Common myeloid progenitor, CD34-positive (primary cell): ENCODE data around the gene MAGI1.

ENCODE experiments used
- CTCF ChIA-PET: fragments of 350-600 bp; sonication (Branson Sonifier 250); formaldehyde crosslinking; loops from one replicate; lab custom pipeline; 2021; ENCODE audit warnings: antibody characterized with exemption; lab: Charles Lee
- POLR2A ChIA-PET: fragments of 350-600 bp; sonication (Branson Sonifier 250); formaldehyde crosslinking; loops from one replicate; lab custom pipeline; 2021; ENCODE audit warnings: antibody characterized with exemption; lab: Charles Lee
- DNase-seq, 3 donors: peaks; one replicate each; pipeline versions ENCODE4 v3.0.0 to v3.0.0-alpha.2; 2013
- H3K27ac ChIP-seq, 2 experiments: 1 replicate in 1 of 2; 2 replicates in 1 of 2; pipeline ENCODE4 v1.7.0; 2013; ENCODE audit warnings: inconsistent platforms in 2 of 2, low read length in 2 of 2, mild to moderate bottlenecking in 2 of 2, low read depth in 1 of 2, moderate library complexity in 1 of 2; ENCODE audit not compliant: severe bottlenecking in 2 of 2, insufficient read depth in 1 of 2, poor library complexity in 1 of 2
- H3K27me3 ChIP-seq, 5 experiments: replicated peaks in 2 of 5; 1 replicate in 3 of 5; 2 replicates in 2 of 5; pipeline versions ENCODE4 v1.6.1 to v1.7.0; 2013; ENCODE audit warnings: low read length in 4 of 5, mild to moderate bottlenecking in 2 of 5, moderate library complexity in 2 of 5, inconsistent platforms in 1 of 5; ENCODE audit not compliant: insufficient read depth in 5 of 5, control insufficient read depth in 4 of 5
- H3K36me3 ChIP-seq, 4 experiments: 1 replicate in 2 of 4; 2 replicates in 2 of 4; pipeline versions ENCODE4 v1.6.1 to v1.7.0; 2013; ENCODE audit warnings: low read length in 3 of 4, control low read depth in 1 of 4, mild to moderate bottlenecking in 1 of 4; ENCODE audit not compliant: control insufficient read depth in 4 of 4, insufficient read depth in 4 of 4
- H3K4me1 ChIP-seq, 4 experiments: 1 replicate in 3 of 4; 2 replicates in 1 of 4; pipeline versions ENCODE4 v1.6.1 to v1.7.1; 2013; ENCODE audit warnings: low read length in 3 of 4, mild to moderate bottlenecking in 3 of 4, control low read depth in 1 of 4, inconsistent platforms in 1 of 4, moderate library complexity in 1 of 4; ENCODE audit not compliant: control insufficient read depth in 4 of 4, insufficient read depth in 4 of 4; ENCODE audit errors: control extremely low read depth in 1 of 4
- H3K4me3 ChIP-seq, 7 experiments: 1 replicate in 4 of 7; 2 replicates in 3 of 7; pipeline versions ENCODE4 v1.5.1 to v1.7.0; 2013; ENCODE audit warnings: mild to moderate bottlenecking in 7 of 7, low read length in 6 of 7, moderate library complexity in 6 of 7, inconsistent platforms in 2 of 7, low read depth in 2 of 7, control low read depth in 1 of 7; ENCODE audit not compliant: insufficient read depth in 4 of 7, control insufficient read depth in 1 of 7; ENCODE audit errors: extremely low read depth in 1 of 7
- H3K9me3 ChIP-seq, 5 experiments: 1 replicate in 4 of 5; 2 replicates in 1 of 5; pipeline versions ENCODE4 v1.6.1 to v1.7.1; 2013; ENCODE audit warnings: low read length in 4 of 5, mild to moderate bottlenecking in 2 of 5, inconsistent platforms in 1 of 5, low read depth in 1 of 5, moderate library complexity in 1 of 5; ENCODE audit not compliant: control insufficient read depth in 4 of 5, insufficient read depth in 2 of 5; ENCODE audit errors: control extremely low read depth in 1 of 5
- WGBS: methylation state at CpG from one replicate; pipeline ENCODE4 v1.1.5; 2013; ENCODE audit not compliant: insufficient coverage; 5-methylcytosine and 5-hydroxymethylcytosine counted together

Gene MAGI1

GRCh38 chr3:66075281-66075680 lies 36.6 kb upstream of the MAGI1 start:
- H3K36me3 ChIP-seq = no peaks in the 10 kb centered on the region
- ChIA-PET POLR2A (no interaction called here), CTCF (no interaction called here)
- 88% methylated on average over 3 of the region's 4 CpGs for WGBS
- no peak for DNase-seq
- no peaks in the 10 kb centered on the region for H3K27me3 ChIP-seq
- H3K4me3 ChIP-seq = no peak overlapping the region
- H3K4me1 ChIP-seq = no peaks in the 10 kb centered on the region
- peaks cover 0 to 3% (median 0%) of the 10 kb centered on the region in 5 experiments for H3K9me3 ChIP-seq
- no peak overlapping the region for H3K27ac ChIP-seq

DNA sequence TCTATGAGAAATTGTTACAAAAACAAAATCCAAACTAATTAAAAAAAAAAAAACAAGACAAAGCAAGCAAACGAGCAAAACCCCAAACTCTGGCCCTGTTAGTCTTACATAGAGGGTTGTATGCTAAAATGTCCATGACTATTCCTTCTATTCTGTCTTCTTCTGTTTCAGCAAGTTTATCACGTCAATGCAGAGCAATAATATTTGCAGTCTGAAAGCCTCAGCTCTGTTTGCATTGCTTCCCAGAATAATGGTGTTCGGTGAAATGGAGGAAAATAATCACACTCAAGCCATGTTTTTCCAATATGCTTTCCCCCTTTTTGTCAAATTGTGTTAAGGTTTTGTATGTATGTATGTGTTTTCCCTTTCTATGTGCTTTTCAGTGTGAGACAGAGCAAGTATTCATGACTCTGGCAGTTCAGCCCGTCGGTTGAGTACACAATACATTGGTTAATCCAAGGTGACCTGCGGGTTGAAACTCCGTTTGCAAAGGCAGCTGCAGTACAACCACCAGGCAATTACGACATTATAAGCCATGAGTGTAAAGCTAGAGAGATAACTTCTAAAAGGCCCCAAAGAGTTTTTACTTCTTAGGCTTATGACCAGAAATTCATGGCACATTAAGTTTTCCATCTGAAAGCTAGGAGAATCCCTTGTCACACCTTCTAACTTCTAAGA lies 34.9 kb upstream of the MAGI1 start:
- CTCF ChIA-PET = no interaction called here
- Histone ChIP-seq H3K36me3 (no peaks in the 10 kb centered on the region), H3K4me1 (no peaks in the 10 kb centered on the region), H3K4me3 (no peak overlapping the region), H3K27ac (no peak overlapping the region), H3K27me3 (no peaks in the 10 kb centered on the region), H3K9me3 (peaks cover 0 to 9% (median 1%) of the 10 kb centered on the region in 5 experiments)
- WGBS = 94% methylated on average over 6 of the region's 8 CpGs
- POLR2A ChIA-PET = no interaction called here
- DNase-seq = no peak

GRCh38 chr3:66068255-66068654 lies 29.5 kb upstream of the MAGI1 start:
- H3K27me3 ChIP-seq = no peaks in the 10 kb centered on the region
- CTCF ChIA-PET = no interaction called here
- 100% methylated on average over 3 of the region's 4 CpGs for WGBS

DNA sequence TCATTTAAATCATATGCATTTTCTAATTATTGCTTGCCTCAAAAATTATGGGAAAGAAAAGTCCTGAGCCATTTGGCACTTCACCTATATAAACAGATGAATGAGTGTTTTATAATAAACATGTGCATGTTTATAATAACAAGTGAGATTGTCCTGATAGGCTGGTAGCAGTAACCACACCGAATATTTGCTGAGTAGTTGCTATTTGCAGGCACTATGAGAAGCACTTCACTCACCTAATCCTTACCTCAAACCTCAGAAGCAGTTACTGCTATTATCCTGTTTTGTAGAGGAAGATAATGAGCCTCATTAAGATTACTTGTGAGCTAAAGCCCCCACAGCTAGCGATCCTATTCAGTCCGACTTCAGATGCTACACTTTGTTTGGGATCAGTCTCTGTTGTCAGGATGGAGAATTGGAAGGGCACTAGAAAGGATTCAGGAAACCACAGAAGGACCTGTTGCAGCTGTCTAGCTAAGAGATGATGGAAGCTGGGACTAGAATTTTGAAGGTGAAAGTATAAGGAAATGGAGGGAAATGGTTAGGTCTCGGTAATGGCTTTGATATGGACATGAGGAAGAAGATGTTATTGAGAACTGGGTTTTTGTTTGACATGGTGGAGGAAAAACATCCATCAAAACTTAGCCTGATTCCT lies 28.4 kb upstream of the MAGI1 start:
- whole genome bisulfite sequencing = 97% methylated on average over 3 of the region's 4 CpGs
- Histone ChIP-seq H3K27me3 (no peaks in the 10 kb centered on the region), H3K36me3 (no peaks in the 10 kb centered on the region), H3K27ac (no peak overlapping the region), H3K4me3 (no peak overlapping the region), H3K9me3 (peaks cover 0 to 9% (median 1%) of the 10 kb centered on the region in 5 experiments), H3K4me1 (no peaks in the 10 kb centered on the region)
- ChIA-PET CTCF (no interaction called here), POLR2A (no interaction called here)
- no peak for DNase-seq

More at GRCh38 chr3:66068255-66068654, 29.5 kb upstream of the MAGI1 start:
- Histone ChIP-seq H3K9me3 (peaks cover 0 to 9% (median 1%) of the 10 kb centered on the region in 5 experiments), H3K4me3 (no peak overlapping the region), H3K27ac (no peak overlapping the region), H3K36me3 (no peaks in the 10 kb centered on the region), H3K4me1 (no peaks in the 10 kb centered on the region)
- no peak for DNase-seq
- POLR2A ChIA-PET = no interaction called here

GRCh38 chr3:66055289-66055688 lies 16.6 kb upstream of the MAGI1 start:
- no peaks in the 10 kb centered on the region for H3K36me3 ChIP-seq
- H3K9me3 ChIP-seq = no peaks in the 10 kb centered on the region
- POLR2A ChIA-PET = no interaction called here
- H3K4me1 ChIP-seq = no peaks in the 10 kb centered on the region
- WGBS = 90% methylated on average over 2 of the region's 2 CpGs
- no peak overlapping the region for H3K27ac ChIP-seq
- H3K27me3 ChIP-seq = peaks cover 0 to 2% (median 0%) of the 10 kb centered on the region in 5 experiments
- H3K4me3 ChIP-seq = no peak overlapping the region
- no peak for DNase-seq
- CTCF ChIA-PET = interaction anchor here (0.6 kb wide), 1 partner anchor 13 kb away, joined by 3 read pairs; no protein-coding TSS in a partner anchor

DNA sequence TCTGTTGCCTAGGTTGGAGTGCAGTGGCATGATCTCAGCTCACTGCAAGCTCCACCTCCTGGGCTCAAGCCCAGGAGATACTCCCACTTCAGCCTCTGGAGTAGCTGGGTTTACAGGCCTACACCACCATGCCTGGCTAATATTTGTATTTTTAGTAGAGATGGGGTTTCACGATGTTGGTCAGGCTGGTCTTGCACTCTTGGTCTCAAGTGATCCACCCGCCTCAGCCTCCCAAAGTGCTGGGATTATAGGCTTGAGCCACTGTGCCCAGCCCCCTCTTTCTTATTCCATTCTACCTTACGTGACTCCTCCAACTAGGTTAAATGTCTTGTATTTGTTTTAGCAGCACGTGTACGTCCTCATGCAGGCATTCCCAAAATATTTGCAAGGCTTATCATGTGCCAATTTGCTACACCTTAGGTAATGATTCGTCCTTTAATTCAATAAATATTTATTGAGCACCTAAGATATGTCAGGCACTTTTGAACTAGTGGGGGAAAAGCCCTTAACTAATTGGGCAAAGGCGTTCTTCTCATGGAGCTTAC lies 14.9 kb upstream of the MAGI1 start:
- ChIA-PET POLR2A (no interaction called here), CTCF (no interaction called here)
- Histone ChIP-seq H3K27ac (no peak overlapping the region), H3K4me1 (no peaks in the 10 kb centered on the region), H3K36me3 (no peaks in the 10 kb centered on the region), H3K4me3 (no peak overlapping the region), H3K27me3 (no peaks in the 10 kb centered on the region), H3K9me3 (no peaks in the 10 kb centered on the region)
- WGBS = 93% methylated on average over 4 of the region's 7 CpGs
- no peak for DNase-seq
